ENCODE results near the gene A2M.

A2M gene

DNA sequence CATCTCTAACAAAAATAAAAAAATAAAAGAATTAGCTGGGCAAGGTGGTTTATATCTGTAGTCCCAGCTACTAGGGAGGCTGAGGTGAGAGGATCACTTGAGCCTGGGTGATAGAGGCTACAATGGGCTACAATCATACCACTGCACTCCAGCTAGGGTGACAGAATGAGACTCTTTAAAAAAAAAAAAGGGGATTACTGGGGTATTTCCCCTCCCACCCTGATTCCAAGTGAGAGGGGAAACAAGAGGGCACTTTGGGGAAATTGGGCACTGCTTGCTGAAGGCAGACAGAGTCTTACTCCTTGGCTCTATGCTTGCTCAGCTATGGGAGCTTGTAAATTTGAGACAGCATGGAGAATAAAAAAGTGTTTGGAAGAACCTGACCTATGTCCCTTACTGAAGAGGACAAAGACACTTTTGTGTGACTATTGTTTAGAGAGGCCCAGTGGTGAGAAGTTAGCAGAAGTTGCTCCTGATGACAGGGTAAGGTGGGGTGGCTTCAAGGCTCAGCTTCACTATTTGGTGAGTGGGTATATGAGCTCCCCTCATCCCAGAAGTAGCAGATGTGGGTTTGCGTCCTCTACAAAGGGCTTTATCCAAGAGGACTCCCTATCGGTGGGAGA, 82.3 kb downstream of the A2M start:
- no peak for DNase-seq

DNA sequence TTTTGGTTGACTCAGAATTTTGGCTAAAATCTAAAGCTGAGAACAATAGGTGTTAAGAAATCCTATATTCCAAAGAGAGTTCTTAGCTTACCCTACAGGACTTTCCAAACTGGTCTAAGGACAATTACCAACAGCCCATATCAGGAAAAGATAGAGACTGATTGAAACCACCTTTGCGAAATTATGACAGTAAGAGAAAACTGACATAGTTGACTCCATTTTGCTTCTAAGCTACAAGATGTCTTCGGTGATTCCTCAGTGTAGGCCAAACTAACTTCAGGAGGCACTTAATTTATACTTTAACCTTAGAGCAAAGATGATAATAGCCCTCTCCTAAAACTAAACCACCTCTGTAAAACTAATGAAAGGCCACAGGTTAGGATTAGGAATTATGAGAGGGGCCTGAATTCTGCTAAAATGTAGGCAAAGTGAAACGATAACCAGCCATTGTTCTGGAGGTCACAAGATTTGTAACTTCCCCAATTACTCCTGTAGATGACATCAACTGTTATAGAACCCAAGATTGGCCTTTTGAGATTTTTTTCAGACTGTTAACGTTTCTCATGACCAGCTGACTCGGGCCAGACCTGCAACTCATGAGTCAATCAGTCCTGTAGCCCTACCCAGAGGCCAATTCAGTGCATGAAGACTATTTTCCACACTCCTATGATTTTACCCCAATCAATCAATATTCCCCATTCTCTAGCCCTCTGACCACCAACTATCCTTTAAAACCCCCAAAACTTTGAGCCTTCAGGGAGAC, 83.3 kb downstream of the A2M start:
- DNase-seq = no peak

GRCh38 chr12:9030776-9031175, 84.9 kb downstream of the A2M start:
- DNase-seq = no peak

- DNase-seq = no peak
Observed at GRCh38 chr12:9027161-9028059, 88.3 kb downstream of the A2M start.

DNA sequence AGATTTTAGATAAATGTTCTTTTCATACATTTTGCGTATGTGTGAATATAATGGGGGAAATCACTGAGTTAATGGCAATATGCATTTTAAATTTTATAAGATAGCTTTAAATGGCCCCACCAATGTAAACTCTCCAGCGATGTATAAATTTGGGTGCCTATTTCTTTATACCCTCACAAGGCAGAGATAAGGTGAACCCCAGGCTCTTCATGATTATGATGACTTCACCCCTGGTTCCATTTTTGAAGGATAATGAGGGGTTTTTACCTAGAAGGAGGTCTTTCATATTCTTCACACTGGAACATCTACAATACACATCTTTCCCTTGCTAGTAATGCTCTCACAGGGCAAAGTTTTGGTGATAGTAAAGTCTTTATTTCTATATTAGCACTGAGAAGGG, 91.2 kb downstream of the A2M start:
- no peak for DNase-seq

DNA sequence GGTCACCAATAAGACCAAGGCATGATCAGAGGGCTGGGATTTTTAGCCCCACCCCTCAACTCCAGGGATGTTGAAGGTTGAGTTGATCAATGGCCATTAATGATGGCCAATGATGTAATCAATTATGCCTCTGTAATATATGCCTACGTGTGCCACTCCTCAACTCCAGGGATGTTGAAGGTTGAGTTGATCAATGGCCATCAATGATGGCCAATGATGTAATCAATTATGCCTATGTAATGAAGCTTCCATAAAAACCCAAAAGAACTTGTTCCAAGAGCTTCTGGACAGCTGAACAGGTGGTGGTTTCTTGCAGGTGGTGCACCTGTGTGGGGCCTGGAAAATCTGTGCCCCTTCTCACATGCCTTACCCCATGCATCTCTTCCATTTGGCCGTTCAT, 93.1 kb downstream of the A2M start:
- DNase-seq = no peak

All from GF-D8 (cell line).